Measurements from ENCODE around the gene GAB1.

- TF ChIP-seq CTCF (IDR thresholded peaks at IDR 0.05), result no peak
- TF ChIP-seq ZFX (IDR thresholded peaks at IDR 0.05; ENCODE audit: borderline replicate concordance), result no peak
These were observed 181.1 kb downstream of the GAB1 start for GRCh38 chr4:143517764-143518163.

Measured in 22Rv1 (cell line).